Measurements from ENCODE around the gene UBN2. TPM values are rescaled to one million over a fixed set of nuclear protein-coding genes. Genes with fewer than 3 reads are reported as not detected.

Gene UBN2
- total RNA-seq, 1 experiment from 2014 or later, result 14.8 TPM

DNA sequence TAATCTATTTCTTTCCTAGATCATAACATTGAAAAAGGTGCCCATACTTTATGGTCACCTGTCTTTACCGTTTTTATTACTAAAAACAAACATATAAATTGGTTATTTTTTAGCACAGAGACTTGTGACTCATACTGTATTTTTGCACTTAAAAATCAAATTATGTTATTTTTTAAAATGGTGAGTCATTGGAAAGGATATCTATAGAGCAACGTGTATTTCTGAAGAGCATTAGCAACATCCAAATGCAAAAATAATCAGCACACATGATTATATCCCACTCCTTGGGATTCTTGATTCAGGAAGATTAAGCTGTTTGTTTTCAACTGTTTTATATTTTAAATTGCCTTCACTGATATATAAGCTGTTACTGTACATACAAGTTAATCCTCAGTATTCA is 69.4 kb downstream of the UBN2 start:
- DNase-seq (ENCODE audit: low read depth, low spot score), result no peak
- no peak for TF ChIP-seq FOSL1 (IDR thresholded peaks at IDR 0.05; ENCODE audit: low read depth)
- TF ChIP-seq, protein P1, sequence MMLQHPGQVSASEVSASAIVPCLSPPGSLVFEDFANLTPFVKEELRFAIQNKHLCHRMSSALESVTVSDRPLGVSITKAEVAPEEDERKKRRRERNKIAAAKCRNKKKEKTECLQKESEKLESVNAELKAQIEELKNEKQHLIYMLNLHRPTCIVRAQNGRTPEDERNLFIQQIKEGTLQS (IDR thresholded peaks at IDR 0.05), result no peak
- TF ChIP-seq JUND (IDR thresholded peaks at IDR 0.05), result no peak
- no peak for TF ChIP-seq ELF1 (IDR thresholded peaks at IDR 0.05; ENCODE audit: borderline replicate concordance, low read depth)
- no peak for TF ChIP-seq CBX3 (IDR thresholded peaks at IDR 0.05; ENCODE audit: low read depth)
- TF ChIP-seq TCF7L2 (IDR thresholded peaks at IDR 0.05; ENCODE audit: borderline replicate concordance, extremely low read depth, insufficient read depth, insufficient read length), result no peak
- no peak for TF ChIP-seq ZNF274 (IDR thresholded peaks at IDR 0.05; ENCODE audit: low read depth, low read length)
- CTCF ChIA-PET, result no interaction called here
- H3K27ac ChIP-seq (ENCODE audit: low read depth, low read length), result no peak overlapping the region
- no peak overlapping the region for H2AFZ ChIP-seq (ENCODE audit: low read depth, low read length, poor library complexity, severe bottlenecking)
- H3K4me1 ChIP-seq (ENCODE audit: control insufficient read depth in 1 of 2, insufficient read depth in 2 of 2, low read length in 2 of 2), result no peaks in the 10 kb centered on the region
- no peaks in the 10 kb centered on the region for H4K20me1 ChIP-seq (ENCODE audit: insufficient read depth)
- no peak overlapping the region for H3K4me2 ChIP-seq (ENCODE audit: low read length)
- no peaks in the 10 kb centered on the region for H3K79me2 ChIP-seq (ENCODE audit: insufficient read depth, low read length)
- H3K9me2 ChIP-seq (ENCODE audit: insufficient read depth), result no peaks in the 10 kb centered on the region
- intact Hi-C loops (cut with micrococcal nuclease), result no loop called here
- H3K36me3 ChIP-seq (ENCODE audit: control insufficient read depth in 1 of 2, insufficient read depth in 2 of 2, low read length in 2 of 2), result no peaks in the 10 kb centered on the region
- no peaks in the 10 kb centered on the region for H3K9me3 ChIP-seq (ENCODE audit: control insufficient read depth in 1 of 2, insufficient read depth in 1 of 2, low read depth in 1 of 2, low read length in 2 of 2)
- POLR2A ChIA-PET, result no interaction called here
- RAD21 ChIA-PET (ENCODE audit: low non-redundant PET in 1 of 2, low total read pairs in 2 of 2, uncharacterized antibody in 2 of 2, unreplicated experiment in 2 of 2), result no interaction called here
- no peak overlapping the region for H3K9ac ChIP-seq (ENCODE audit: low read length)
- no peaks in the 10 kb centered on the region for H3K27me3 ChIP-seq (ENCODE audit: insufficient read depth, low read length)
- no peak overlapping the region for H3K4me3 ChIP-seq (replicated peaks in 1 of 2; ENCODE audit: low read depth in 1 of 2, low read length in 2 of 2)
- ATAC-seq, result no peak
- BruUV-seq (replicated peaks), result no TSS peak

- intact Hi-C loops (cut with micrococcal nuclease), result no loop called here
- TF ChIP-seq, protein P2, sequence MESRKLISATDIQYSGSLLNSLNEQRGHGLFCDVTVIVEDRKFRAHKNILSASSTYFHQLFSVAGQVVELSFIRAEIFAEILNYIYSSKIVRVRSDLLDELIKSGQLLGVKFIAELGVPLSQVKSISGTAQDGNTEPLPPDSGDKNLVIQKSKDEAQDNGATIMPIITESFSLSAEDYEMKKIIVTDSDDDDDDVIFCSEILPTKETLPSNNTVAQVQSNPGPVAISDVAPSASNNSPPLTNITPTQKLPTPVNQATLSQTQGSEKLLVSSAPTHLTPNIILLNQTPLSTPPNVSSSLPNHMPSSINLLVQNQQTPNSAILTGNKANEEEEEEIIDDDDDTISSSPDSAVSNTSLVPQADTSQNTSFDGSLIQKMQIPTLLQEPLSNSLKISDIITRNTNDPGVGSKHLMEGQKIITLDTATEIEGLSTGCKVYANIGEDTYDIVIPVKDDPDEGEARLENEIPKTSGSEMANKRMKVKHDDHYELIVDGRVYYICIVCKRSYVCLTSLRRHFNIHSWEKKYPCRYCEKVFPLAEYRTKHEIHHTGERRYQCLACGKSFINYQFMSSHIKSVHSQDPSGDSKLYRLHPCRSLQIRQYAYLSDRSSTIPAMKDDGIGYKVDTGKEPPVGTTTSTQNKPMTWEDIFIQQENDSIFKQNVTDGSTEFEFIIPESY (IDR thresholded peaks at IDR 0.05; ENCODE audit: extremely low read depth, insufficient replicate concordance, low read length), result no peak
- TF ChIP-seq CBX3 (IDR thresholded peaks at IDR 0.05; ENCODE audit: low read depth) (no peak), TCF7L2 (IDR thresholded peaks at IDR 0.05; ENCODE audit: borderline replicate concordance, extremely low read depth, insufficient read depth, insufficient read length) (no peak)
- TF ChIP-seq, protein P1 (IDR thresholded peaks at IDR 0.05), result no peak
Observed at GRCh38 chr7:139304517-139304916, 73.5 kb downstream of the UBN2 start.

More at GRCh38 chr7:139304517-139304916, 73.5 kb downstream of the UBN2 start:
- H3K36me3 ChIP-seq (ENCODE audit: control insufficient read depth in 1 of 2, insufficient read depth in 2 of 2, low read length in 2 of 2), result no peaks in the 10 kb centered on the region
- no peaks in the 10 kb centered on the region for H3K79me2 ChIP-seq (ENCODE audit: insufficient read depth, low read length)
- no peak for ATAC-seq
- ChIA-PET POLR2A (no interaction called here), RAD21 (ENCODE audit: low non-redundant PET in 1 of 2, low total read pairs in 2 of 2, uncharacterized antibody in 2 of 2, unreplicated experiment in 2 of 2) (no interaction called here), CTCF (no interaction called here)
- no peak overlapping the region for H2AFZ ChIP-seq (ENCODE audit: low read depth, low read length, poor library complexity, severe bottlenecking)
- BruUV-seq (replicated peaks), result no TSS peak
- H3K9ac ChIP-seq (ENCODE audit: low read length), result no peak overlapping the region
- no peak overlapping the region for H3K4me2 ChIP-seq (ENCODE audit: low read length)
- no peaks in the 10 kb centered on the region for H3K9me2 ChIP-seq (ENCODE audit: insufficient read depth)
- DNase-seq (ENCODE audit: low read depth, low spot score), result no peak
- no peak overlapping the region for H3K27ac ChIP-seq (ENCODE audit: low read depth, low read length)
- no peaks in the 10 kb centered on the region for H3K27me3 ChIP-seq (ENCODE audit: insufficient read depth, low read length)
- H3K4me3 ChIP-seq (replicated peaks in 1 of 2; ENCODE audit: low read depth in 1 of 2, low read length in 2 of 2), result no peak overlapping the region
- no peaks in the 10 kb centered on the region for H3K9me3 ChIP-seq (ENCODE audit: control insufficient read depth in 1 of 2, insufficient read depth in 1 of 2, low read depth in 1 of 2, low read length in 2 of 2)
- H4K20me1 ChIP-seq (ENCODE audit: insufficient read depth), result no peaks in the 10 kb centered on the region
- peaks cover 4 to 8% of the 10 kb centered on the region in 2 experiments; a peak in 3 of 4 replicates for H3K4me1 ChIP-seq (ENCODE audit: control insufficient read depth in 1 of 2, insufficient read depth in 2 of 2, low read length in 2 of 2)
